Measurements from ENCODE around the gene FNBP1L. TPM values are rescaled to one million over a fixed set of nuclear protein-coding genes. Genes with fewer than 3 reads are reported as not detected.

Gene FNBP1L
- polyA plus RNA-seq, 1 of the 3 experiments (the other 2 are of a cell fraction): 16.5 TPM

DNA sequence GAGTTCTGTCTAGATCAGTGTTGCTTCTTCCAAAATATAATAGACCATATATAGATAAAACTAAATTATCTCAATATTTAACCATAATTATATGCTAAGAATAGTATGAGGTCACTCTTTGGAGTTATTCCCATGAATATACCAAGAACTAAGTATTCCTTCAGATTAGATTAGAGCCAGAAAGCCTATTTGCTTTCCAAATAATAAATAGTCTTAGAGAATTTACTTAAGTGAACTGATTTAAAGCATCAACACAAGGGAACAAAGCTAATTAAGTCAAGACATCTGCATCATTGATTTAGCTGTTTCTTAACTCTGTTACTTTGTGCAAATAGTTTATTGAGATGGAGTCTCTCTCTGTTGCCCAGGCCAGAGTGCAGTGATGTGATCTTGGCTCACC lies 35.7 kb downstream of the FNBP1L start:
- H3K27me3 ChIP-seq (ENCODE audit: insufficient read depth): no peaks in the 10 kb centered on the region
- no peak overlapping the region for H3K4me2 ChIP-seq
- no peak overlapping the region for H3K27ac ChIP-seq (ENCODE audit: low read depth in 2 of 2, low read length in 1 of 2)
- DNase-seq: no peak
- H3K4me1 ChIP-seq (ENCODE audit: control insufficient read depth in 1 of 2, insufficient read depth in 2 of 2, low read depth in 1 of 2, low read length in 1 of 2): no peaks in the 10 kb centered on the region; a peak in 1 of 4 replicates
- TF ChIP-seq YY1 (IDR thresholded peaks at IDR 0.05; ENCODE audit: low read depth) (no peak), IRF3 (IDR thresholded peaks at IDR 0.05; ENCODE audit: low read depth, low read length) (no peak), TAF1 (IDR thresholded peaks at IDR 0.05; ENCODE audit: borderline replicate concordance, low read depth, low read length) (no peak), JUND (IDR thresholded peaks at IDR 0.05) (no peak), SMC3 (IDR thresholded peaks at IDR 0.05; ENCODE audit: low read depth, low read length) (no peak), TEAD4 (IDR thresholded peaks at IDR 0.05; ENCODE audit: borderline replicate concordance, insufficient read depth) (no peak), CTCF (IDR thresholded peaks at IDR 0.05) (no peak), MXI1 (IDR thresholded peaks at IDR 0.05; ENCODE audit: low read depth, low read length) (no peak)
- H3K9me2 ChIP-seq: no peaks in the 10 kb centered on the region
- H3F3A ChIP-seq (replicated peaks; ENCODE audit: insufficient read depth): peaks cover 3% of the 10 kb centered on the region
- POLR2A ChIA-PET: interaction anchor here (0.6 kb wide), 1 partner anchor 139 kb away, joined by 4 read pairs; no protein-coding TSS in a partner anchor
- peaks cover 0 to 11% of the 10 kb centered on the region in 2 experiments for H3K36me3 ChIP-seq (replicated peaks in 1 of 2; ENCODE audit: control insufficient read depth in 1 of 2, insufficient read depth in 2 of 2, low read length in 1 of 2)
- H3K9ac ChIP-seq: no peak overlapping the region
- peaks cover 76% of the 10 kb centered on the region for H4K20me1 ChIP-seq (ENCODE audit: insufficient read depth)
- H3K9me3 ChIP-seq: peaks cover 5% of the 10 kb centered on the region; the same call in 1 of the 2 replicates
- H2AFZ ChIP-seq (ENCODE audit: low read depth): no peak overlapping the region
- H3K4me3 ChIP-seq (ENCODE audit: low read depth in 2 of 2, low read length in 1 of 2): no peak overlapping the region
- H3K79me2 ChIP-seq (ENCODE audit: insufficient read depth): peaks cover 98% of the 10 kb centered on the region
- CTCF ChIA-PET: interaction anchor here (0.7 to 1.6 kb wide), 2 partner anchors 17 to 180 kb away, joined by 3 read pairs; no protein-coding TSS in a partner anchor

- H3K27me3 ChIP-seq (ENCODE audit: insufficient read depth): no peaks in the 10 kb centered on the region
- H3K4me1 ChIP-seq (ENCODE audit: control insufficient read depth in 1 of 2, insufficient read depth in 2 of 2, low read depth in 1 of 2, low read length in 1 of 2): peaks cover 0 to 4% of the 10 kb centered on the region in 2 experiments; a peak in 1 of 4 replicates
- H3K36me3 ChIP-seq (replicated peaks in 1 of 2; ENCODE audit: control insufficient read depth in 1 of 2, insufficient read depth in 2 of 2, low read length in 1 of 2): no peaks in the 10 kb centered on the region
- no peaks in the 10 kb centered on the region for H3K9me2 ChIP-seq
- no peak overlapping the region for H2AFZ ChIP-seq (ENCODE audit: low read depth)
- WGBS (ENCODE audit: low lambda C conversion rate): 96% methylated on average over 2 of the region's 2 CpGs
- H3K4me2 ChIP-seq: no peak overlapping the region
- no peak for DNase-seq
- ChIA-PET POLR2A (no interaction called here), CTCF (no interaction called here)
- H4K20me1 ChIP-seq (ENCODE audit: insufficient read depth): peaks cover 86% of the 10 kb centered on the region
- no peaks in the 10 kb centered on the region for H3K9me3 ChIP-seq
- no peak overlapping the region for H3K4me3 ChIP-seq (ENCODE audit: low read depth in 2 of 2, low read length in 1 of 2)
- H3F3A ChIP-seq (replicated peaks; ENCODE audit: insufficient read depth): peaks cover 15% of the 10 kb centered on the region
- peaks cover 98% of the 10 kb centered on the region for H3K79me2 ChIP-seq (ENCODE audit: insufficient read depth)
- no peak overlapping the region for H3K9ac ChIP-seq
- H3K27ac ChIP-seq (ENCODE audit: low read depth in 2 of 2, low read length in 1 of 2): no peak overlapping the region
- TF ChIP-seq TAF1 (IDR thresholded peaks at IDR 0.05; ENCODE audit: borderline replicate concordance, low read depth, low read length) (no peak), GABPA (IDR thresholded peaks at IDR 0.05; ENCODE audit: low read depth) (no peak), TCF12 (IDR thresholded peaks at IDR 0.05) (no peak), SIN3A (IDR thresholded peaks at IDR 0.05; ENCODE audit: borderline replicate concordance, low read depth, low read length) (no peak), CHD2 (IDR thresholded peaks at IDR 0.05; ENCODE audit: low read length, partially characterized antibody) (no peak), MXI1 (IDR thresholded peaks at IDR 0.05; ENCODE audit: low read depth, low read length) (no peak), CTCF (IDR thresholded peaks at IDR 0.05) (no peak), PBX3 (IDR thresholded peaks at IDR 0.05) (no peak), SMC3 (IDR thresholded peaks at IDR 0.05; ENCODE audit: low read depth, low read length) (no peak), NFIC (IDR thresholded peaks at IDR 0.05; ENCODE audit: borderline replicate concordance) (no peak), YY1 (IDR thresholded peaks at IDR 0.05; ENCODE audit: low read depth) (no peak), USF1 (IDR thresholded peaks at IDR 0.05; ENCODE audit: borderline replicate concordance, low read depth) (no peak), EP300 (IDR thresholded peaks at IDR 0.05; ENCODE audit: borderline replicate concordance in 1 of 2, low read depth in 1 of 2, low read length in 1 of 2) (no peak), EZH2phosphoT487 (IDR thresholded peaks at IDR 0.05; ENCODE audit: borderline replicate concordance, low read depth) (no peak)
- TF ChIP-seq, protein P1, sequence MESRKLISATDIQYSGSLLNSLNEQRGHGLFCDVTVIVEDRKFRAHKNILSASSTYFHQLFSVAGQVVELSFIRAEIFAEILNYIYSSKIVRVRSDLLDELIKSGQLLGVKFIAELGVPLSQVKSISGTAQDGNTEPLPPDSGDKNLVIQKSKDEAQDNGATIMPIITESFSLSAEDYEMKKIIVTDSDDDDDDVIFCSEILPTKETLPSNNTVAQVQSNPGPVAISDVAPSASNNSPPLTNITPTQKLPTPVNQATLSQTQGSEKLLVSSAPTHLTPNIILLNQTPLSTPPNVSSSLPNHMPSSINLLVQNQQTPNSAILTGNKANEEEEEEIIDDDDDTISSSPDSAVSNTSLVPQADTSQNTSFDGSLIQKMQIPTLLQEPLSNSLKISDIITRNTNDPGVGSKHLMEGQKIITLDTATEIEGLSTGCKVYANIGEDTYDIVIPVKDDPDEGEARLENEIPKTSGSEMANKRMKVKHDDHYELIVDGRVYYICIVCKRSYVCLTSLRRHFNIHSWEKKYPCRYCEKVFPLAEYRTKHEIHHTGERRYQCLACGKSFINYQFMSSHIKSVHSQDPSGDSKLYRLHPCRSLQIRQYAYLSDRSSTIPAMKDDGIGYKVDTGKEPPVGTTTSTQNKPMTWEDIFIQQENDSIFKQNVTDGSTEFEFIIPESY (IDR thresholded peaks at IDR 0.05; ENCODE audit: borderline replicate concordance, low read depth): no peak
Observed at GRCh38 chr1:93488207-93488606, 40.3 kb downstream of the FNBP1L start.

Measured in SK-N-SH (cell line).